ACHN (cell line): ENCODE data around the gene FSTL5.
A peak's percentile ranks its signal among the peaks of the same experiment; 100 is the strongest.
"Not testable (repeated sequence)": the region's sequence is repeated elsewhere in the genome, so short reads cannot be mapped to it uniquely, and the experiment has no call there.

Experiments used
- DNase-seq: peaks from one replicate; pipeline ENCODE4 v3.0.0-alpha.2; 2015
- in situ Hi-C: cut with HindIII; loops from 2 replicates; pipeline ENCODE4 v1.10.0; 2017; ENCODE audit warnings: low sequenced_read_pairs, low pct_ligation_motif_present, low pct_unique_long_range_greater_than_20kb

The FSTL5 gene

DNA sequence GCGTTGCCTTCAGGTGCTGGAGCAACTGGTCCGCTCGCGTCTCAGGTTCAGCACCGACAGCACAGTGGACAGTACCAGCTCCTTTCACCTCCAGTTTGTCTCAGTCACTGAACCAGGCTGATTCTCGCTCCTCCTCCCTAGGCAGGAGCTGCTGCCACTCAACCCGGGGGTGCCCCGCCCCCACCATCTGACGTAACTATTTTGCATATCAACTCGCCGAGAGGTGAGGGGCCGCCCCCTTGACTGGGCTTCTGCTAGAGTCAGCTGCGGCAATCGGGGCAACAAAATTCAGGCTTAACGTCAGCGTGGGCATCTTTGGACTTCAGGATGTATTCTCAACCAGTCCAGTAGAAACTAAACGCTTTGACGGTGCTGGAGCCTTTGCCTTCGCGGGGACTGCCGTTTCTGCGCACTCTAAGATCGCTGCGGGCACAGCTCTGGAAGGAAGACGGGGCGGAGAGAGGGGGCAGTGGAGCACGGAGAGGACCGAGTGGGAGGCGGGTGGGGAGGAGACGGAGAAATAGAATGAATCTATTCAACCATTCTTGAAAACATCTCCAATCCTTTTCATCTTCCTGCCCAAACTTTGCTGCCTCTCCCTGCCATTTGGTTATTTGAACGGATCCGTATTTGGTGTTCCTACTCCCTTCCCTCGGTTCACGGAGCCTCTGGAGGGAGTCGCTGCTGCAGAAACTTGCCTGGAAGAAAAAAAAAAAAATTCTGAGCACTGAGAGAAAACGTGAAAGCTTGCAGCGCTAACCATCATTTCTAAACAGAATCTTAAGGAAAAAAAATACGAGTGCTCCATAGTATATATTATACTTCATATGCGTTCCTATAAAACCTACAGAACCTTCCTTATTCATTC is at the start of gene FSTL5:
Gene FSTL5 (minus strand): TSS at position 109 of the 868 bp plus-strand sequence. CDS start 52,604 bp downstream, outside the sequence.
- DNase-seq = peak; percentile 40
- in situ Hi-C loops = no loop called here

- DNase-seq = no peak
- in situ Hi-C loops = no loop called here
Measured at GRCh38 chr4:162209706-162210105, 45.9 kb upstream of the FSTL5 start.

DNA sequence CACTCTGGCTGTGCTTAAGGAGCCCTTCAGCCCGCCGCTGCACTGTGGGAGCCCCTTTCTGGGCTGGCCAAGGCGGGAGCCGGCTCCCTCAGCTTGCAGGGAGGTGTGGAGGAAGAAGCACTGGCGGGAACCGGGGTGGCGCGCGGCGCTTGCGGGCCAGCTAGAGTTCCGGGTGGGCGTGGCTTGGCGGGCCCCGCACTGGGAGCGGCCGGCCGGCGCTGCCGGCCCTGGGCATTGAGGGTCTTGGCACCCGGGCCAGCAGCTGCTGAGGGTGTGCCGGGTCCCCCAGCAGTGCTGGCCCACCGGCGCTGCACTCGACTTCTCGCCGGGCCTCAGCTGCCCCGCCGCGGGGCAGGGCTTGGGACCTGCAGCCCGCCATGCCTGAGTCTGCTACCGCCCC is 39.7 kb upstream of the FSTL5 start:
- DNase-seq = not testable (repeated sequence)

DNA sequence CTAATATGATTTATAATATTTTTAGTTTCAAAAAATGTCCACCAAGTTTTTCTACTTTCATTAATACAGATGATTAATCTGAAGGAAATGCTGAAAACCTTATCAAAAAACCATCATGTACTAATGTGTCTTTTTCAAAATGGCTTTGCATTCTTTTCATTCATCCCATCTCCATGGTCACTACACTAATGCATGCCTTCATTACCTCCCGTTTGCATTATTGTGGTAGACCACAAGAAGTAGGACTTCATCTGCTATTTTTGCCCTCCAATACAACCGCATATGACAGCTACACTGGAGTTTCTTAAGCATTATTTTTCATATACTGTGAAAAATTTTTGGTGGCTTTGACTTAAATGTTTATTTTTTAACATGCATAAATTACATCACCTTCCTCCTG is 37.9 kb upstream of the FSTL5 start:
- no peak for DNase-seq
- in situ Hi-C loops = no loop called here

More for the DNA sequence above, 39.7 kb upstream of the FSTL5 start:
- in situ Hi-C loops = not testable (repeated sequence)

GRCh38 chr4:162170509-162170908 is 6.7 kb upstream of the FSTL5 start:
- DNase-seq = no peak
- in situ Hi-C loops = no loop called here

GRCh38 chr4:162164906-162165510 is 1.2 kb upstream of the FSTL5 start:
- DNase-seq = no peak
- in situ Hi-C loops = no loop called here

DNA sequence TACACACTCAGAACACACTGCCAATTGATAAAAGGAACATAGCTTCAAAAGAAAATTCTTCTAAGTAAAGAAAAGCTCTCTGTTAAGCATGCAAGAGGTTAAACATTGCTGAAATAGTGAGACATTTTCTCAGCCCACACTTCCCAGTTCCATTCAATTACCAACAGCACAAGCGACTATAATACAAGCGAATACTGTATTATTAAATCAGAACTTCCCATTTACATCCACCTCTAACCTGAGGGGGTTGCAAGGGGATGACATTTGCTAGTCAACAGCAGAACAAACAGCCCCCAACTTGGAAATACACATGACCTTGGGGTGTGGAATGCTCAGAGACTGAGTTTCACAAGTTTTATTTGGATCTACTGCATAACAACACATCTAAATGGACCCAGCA is 1.1 kb downstream of the FSTL5 start:
- no peak for DNase-seq
- in situ Hi-C loops = no loop called here

DNA sequence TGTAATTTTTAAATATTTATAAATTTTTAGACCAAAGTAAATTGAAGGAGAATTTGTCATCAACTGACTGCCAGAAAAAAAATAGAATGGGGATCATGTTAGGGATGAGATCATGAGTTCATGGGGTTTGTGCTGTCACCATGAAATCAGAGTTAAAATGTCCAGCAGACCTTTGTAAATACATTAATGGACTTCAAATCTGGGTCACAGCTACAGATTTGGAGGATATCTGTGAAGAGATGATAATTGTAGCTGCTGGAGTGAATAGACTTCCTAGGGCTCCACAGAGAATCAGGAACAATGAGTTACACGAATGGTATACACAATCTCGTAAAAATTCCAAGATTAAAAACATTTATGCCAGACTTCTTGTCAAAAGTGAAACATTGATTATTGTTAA is 6.6 kb downstream of the FSTL5 start:
- in situ Hi-C loops = no loop called here
- no peak for DNase-seq

- in situ Hi-C loops = no loop called here
- DNase-seq = no peak
Measured at GRCh38 chr4:162154862-162155540, 8.8 kb downstream of the FSTL5 start.

DNA sequence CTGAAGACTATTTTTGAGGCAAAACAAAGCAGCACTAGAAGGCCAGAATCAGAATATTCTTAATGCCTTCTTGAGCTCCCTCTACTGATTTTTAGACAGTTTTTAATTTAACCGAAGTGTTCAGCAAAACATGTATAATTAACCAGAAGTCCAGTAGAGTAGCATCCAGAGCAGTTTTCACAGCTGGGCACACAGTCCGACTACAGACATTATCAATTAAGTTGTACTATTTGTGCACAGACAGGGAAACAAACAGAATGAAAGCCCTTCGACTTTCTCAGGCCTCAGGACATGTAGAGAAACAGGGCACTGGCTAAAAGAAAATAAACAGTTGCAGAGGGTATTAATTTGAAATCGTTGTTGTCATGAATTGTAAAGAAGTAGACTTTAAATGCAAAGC is 11.9 kb downstream of the FSTL5 start:
- no peak for DNase-seq
- in situ Hi-C loops = no loop called here

GRCh38 chr4:162151386-162151785 is 12.4 kb downstream of the FSTL5 start:
- DNase-seq = no peak
- in situ Hi-C loops = no loop called here

DNA sequence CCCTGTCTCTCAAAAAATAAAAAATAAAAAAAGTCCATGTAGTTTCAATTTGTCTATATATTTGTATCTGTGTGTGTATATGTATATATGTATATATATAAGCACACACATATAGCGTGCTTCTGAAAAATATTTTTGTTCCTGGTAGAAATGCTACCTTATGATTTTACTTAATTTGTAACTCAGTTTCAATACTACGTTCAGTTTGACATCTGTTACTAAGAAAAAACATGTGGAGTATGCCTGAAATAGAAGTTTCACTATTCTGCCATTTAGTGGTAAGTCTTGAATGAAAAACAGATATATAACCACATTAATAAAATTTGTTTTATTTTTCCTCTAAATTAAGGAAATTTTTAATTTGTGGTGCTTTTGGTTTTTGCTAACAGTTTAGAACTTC is 14.2 kb downstream of the FSTL5 start:
- in situ Hi-C loops = no loop called here
- no peak for DNase-seq

- DNase-seq = no peak
- in situ Hi-C loops = no loop called here
Measured at GRCh38 chr4:162140051-162140683, 23.6 kb downstream of the FSTL5 start.

DNA sequence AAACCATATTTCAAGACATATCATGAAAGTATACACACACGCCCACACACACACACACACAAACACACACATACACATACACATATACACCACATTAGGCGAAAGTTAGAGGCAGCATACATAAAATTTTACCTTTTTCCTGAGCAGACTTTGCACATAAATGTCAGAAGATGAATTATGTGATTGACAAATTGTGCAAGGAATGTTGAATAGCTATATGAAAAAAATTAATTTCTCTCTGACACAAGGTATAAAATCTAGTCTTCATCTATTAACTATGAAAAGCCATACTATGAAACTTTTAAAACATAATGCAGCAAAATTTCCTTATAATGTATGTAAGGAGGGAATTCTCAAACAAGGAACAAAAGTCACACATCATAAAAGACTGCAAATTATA is 24.4 kb downstream of the FSTL5 start:
- no peak for DNase-seq

DNA sequence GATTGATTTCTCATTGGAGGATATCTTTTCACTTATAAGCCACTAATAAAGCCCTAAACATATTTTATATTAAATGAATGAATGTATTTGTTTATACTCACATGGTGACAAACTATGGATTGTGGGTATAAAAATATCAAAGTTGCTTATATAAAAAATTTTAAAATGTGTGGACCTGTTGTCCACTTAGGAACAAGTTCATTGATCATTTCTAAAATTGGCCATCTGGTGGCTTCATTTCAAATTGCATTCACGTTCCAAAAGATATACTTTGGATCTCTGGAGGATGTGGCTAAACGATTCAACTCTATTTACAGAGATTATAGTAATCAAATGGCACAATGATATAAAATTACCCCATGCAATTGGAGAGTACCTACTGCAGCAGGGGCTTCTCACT is 32.5 kb downstream of the FSTL5 start:
- no peak for DNase-seq
- in situ Hi-C loops = no loop called here

More for the DNA sequence above, 24.4 kb downstream of the FSTL5 start:
- in situ Hi-C loops = no loop called here

DNA sequence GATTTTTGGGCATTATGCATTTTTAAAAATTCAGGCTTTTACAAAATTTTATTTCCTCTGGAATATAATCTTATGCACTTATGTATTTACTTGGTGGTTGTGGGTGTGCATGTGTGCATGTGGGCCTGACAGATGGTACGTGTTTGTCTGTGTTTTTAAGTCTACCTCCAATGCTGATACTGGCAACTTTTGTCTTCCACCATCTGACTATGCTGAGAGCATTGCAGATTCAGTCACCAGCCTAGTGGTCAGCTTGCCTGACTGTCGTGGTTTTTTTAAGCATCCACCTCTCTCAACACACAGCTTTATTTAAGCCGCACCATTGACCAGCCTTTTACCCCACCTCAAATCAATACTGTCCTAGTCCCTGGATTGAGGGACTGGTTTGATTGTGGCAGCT is 37.1 kb downstream of the FSTL5 start:
- in situ Hi-C loops = no loop called here
- no peak for DNase-seq

- DNase-seq = no peak
- in situ Hi-C loops = no loop called here
Measured at GRCh38 chr4:162117051-162117450, 46.7 kb downstream of the FSTL5 start.

DNA sequence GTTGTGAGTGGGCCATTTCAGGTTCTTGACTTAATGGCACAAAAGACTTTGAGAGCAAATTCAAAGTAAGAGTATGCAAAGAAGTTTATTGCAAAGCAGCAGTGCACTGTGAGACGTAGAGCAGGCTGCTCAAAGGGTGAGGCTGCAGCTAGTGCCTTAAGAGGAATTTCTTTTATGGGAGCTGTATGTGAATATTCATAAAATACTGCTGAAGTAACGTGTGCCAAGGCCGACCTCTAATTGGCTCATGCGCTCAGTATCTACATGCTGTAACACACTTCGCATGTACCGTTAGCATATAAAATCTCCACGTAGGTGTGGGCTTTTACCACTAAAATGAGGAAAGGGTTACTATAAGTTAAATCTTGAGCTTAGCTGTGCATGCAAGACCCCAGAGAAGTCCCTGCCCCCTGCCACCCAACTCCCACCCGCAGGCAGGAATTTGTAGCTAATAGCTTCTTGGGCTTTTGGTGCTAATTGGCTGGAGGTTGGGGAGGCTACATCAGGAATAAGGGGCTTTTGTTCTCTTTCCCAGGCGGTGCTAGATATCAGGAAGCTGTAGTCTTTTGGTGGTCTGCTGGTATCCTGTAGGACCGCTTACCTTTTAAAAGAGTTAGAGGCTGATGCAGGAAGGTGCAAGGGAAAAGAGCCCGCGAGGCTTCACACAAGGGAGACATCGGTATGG is 47.6 kb downstream of the FSTL5 start:
- in situ Hi-C loops = no loop called here
- no peak for DNase-seq

GRCh38 chr4:162115333-162115732 is 48.5 kb downstream of the FSTL5 start:
- DNase-seq = no peak
- in situ Hi-C loops = no loop called here
